ENCODE data around the gene AMN. TPM values are rescaled to one million over a fixed set of nuclear protein-coding genes. Genes with fewer than 3 reads are reported as not detected.

AMN gene
- total RNA-seq, 6 donors from 2014 or later = 14.9 to 56.6 (median 31.6) TPM

- no peak for TF ChIP-seq POLR2A (IDR thresholded peaks at IDR 0.05)
- TF ChIP-seq EP300 (IDR thresholded peaks at IDR 0.05) = no peak
- TF ChIP-seq CTCF (IDR thresholded peaks at IDR 0.05) = no peak
- TF ChIP-seq POLR2AphosphoS5 (IDR thresholded peaks at IDR 0.05) = no peak
- 84 to 88% methylated on average over 10 of the region's 10 CpGs for WGBS, 2 donors
- peaks cover 36 to 94% (median 83%) of the 10 kb centered on the region in 4 donors for H3K36me3 ChIP-seq
- DNase-seq (no peak), ATAC-seq (ENCODE audit: low FRiP score in 2 of 2) (no peak)
- H3K27ac ChIP-seq = no peak overlapping the region
- no peaks in the 10 kb centered on the region for H3K4me1 ChIP-seq
- H3K27me3 ChIP-seq = no peaks in the 10 kb centered on the region
- H3K4me3 ChIP-seq = no peak overlapping the region
- no peaks in the 10 kb centered on the region for H3K9me3 ChIP-seq
Observed at GRCh38 chr14:102951034-102951433, 28.6 kb downstream of the AMN start.

- DNase-seq = no peak
- H3K27ac ChIP-seq = no peak overlapping the region
- WGBS, 2 donors = 80 to 81% methylated on average over 8 of the region's 8 CpGs
- no peaks in the 10 kb centered on the region for H3K27me3 ChIP-seq
- TF ChIP-seq POLR2A (IDR thresholded peaks at IDR 0.05) = no peak
- no peak for TF ChIP-seq EP300 (IDR thresholded peaks at IDR 0.05)
- TF ChIP-seq POLR2AphosphoS5 (IDR thresholded peaks at IDR 0.05) = no peak
- TF ChIP-seq CTCF (IDR thresholded peaks at IDR 0.05) = no peak
- H3K4me3 ChIP-seq = no peak overlapping the region
- ATAC-seq (ENCODE audit: low FRiP score in 2 of 2) = no peak
- H3K9me3 ChIP-seq = no peaks in the 10 kb centered on the region
- H3K36me3 ChIP-seq = peaks cover 31 to 94% (median 78%) of the 10 kb centered on the region in 4 donors
- H3K4me1 ChIP-seq = no peaks in the 10 kb centered on the region
Observed at GRCh38 chr14:102951799-102952198, 29.3 kb downstream of the AMN start.

- Histone ChIP-seq H3K4me3 (no peak overlapping the region), H3K4me1 (no peaks in the 10 kb centered on the region), H3K27me3 (no peaks in the 10 kb centered on the region), H3K27ac (no peak overlapping the region), H3K36me3 (peaks cover 31 to 93% (median 78%) of the 10 kb centered on the region in 4 donors), H3K9me3 (no peaks in the 10 kb centered on the region)
- TF ChIP-seq EP300 (IDR thresholded peaks at IDR 0.05) (no peak), CTCF (IDR thresholded peaks at IDR 0.05) (no peak), POLR2A (IDR thresholded peaks at IDR 0.05) (no peak), POLR2AphosphoS5 (IDR thresholded peaks at IDR 0.05) (no peak)
- WGBS, 2 donors = 90 to 92% methylated on average over 6 of the region's 6 CpGs
- ATAC-seq (ENCODE audit: low FRiP score in 2 of 2) (no peak), DNase-seq (no peak)
Observed at GRCh38 chr14:102952276-102952675, 29.8 kb downstream of the AMN start.

GRCh38 chr14:102953100-102953499, 30.6 kb downstream of the AMN start:
- no peaks in the 10 kb centered on the region for H3K27me3 ChIP-seq
- no peak overlapping the region for H3K27ac ChIP-seq
- H3K4me1 ChIP-seq = no peaks in the 10 kb centered on the region
- no peak for ATAC-seq (ENCODE audit: low FRiP score in 2 of 2)
- no peaks in the 10 kb centered on the region for H3K9me3 ChIP-seq
- DNase-seq = no peak
- 86% methylated on average over 8 to 15 of the region's 15 CpGs for WGBS, 2 donors
- H3K36me3 ChIP-seq = peaks cover 35 to 95% (median 80%) of the 10 kb centered on the region in 4 donors
- no peak overlapping the region for H3K4me3 ChIP-seq
- TF ChIP-seq POLR2AphosphoS5 (IDR thresholded peaks at IDR 0.05) (no peak), POLR2A (IDR thresholded peaks at IDR 0.05) (no peak), EP300 (IDR thresholded peaks at IDR 0.05) (no peak)

GRCh38 chr14:102954081-102954789, 31.8 kb downstream of the AMN start:
- no peak for DNase-seq
- Histone ChIP-seq H3K4me3 (no peak overlapping the region), H3K36me3 (peaks cover 30 to 99% (median 84%) of the 10 kb centered on the region in 4 donors), H3K27ac (no peak overlapping the region), H3K9me3 (no peaks in the 10 kb centered on the region), H3K4me1 (no peaks in the 10 kb centered on the region), H3K27me3 (no peaks in the 10 kb centered on the region)
- WGBS, 2 donors = 91 to 92% methylated on average over 16 to 18 of the region's 18 CpGs
- no peak for ATAC-seq (ENCODE audit: low FRiP score in 2 of 2)
- TF ChIP-seq EP300 (IDR thresholded peaks at IDR 0.05) (no peak), POLR2AphosphoS5 (IDR thresholded peaks at IDR 0.05) (no peak), POLR2A (IDR thresholded peaks at IDR 0.05) (no peak)
